Sigmoid colon (tissue), 7 donors: Measurements from ENCODE around the gene CCDC158. TPM values are rescaled to one million over a fixed set of nuclear protein-coding genes. Genes with fewer than 3 reads are reported as not detected.

Experiments
- DNase-seq: peaks from one replicate; pipeline ENCODE4 v3.0.0-alpha.2; 2019
- H3K27ac ChIP-seq, 4 donors: fragments of 200-600 bp; sonication (generic); one replicate each; pipeline ENCODE4 v1.5.1; 2016 to 2019; ENCODE audit warnings: mild to moderate bottlenecking in 1 of 4
- H3K27me3 ChIP-seq, 3 donors: fragments of 200-600 bp; sonication (generic); one replicate each; pipeline ENCODE4 v1.5.1; 2019; ENCODE audit warnings: mild to moderate bottlenecking in 1 of 3
- H3K36me3 ChIP-seq, 4 donors: fragments of 200-600 bp; sonication (generic); one replicate each; pipeline ENCODE4 v1.5.1; 2016 to 2019
- H3K4me1 ChIP-seq, 4 donors: fragments of 200-600 bp; sonication (generic); one replicate each; pipeline ENCODE4 v1.5.1; 2017 to 2019
- H3K4me3 ChIP-seq, 4 donors: fragments of 200-600 bp; sonication (generic); one replicate each; pipeline ENCODE4 v1.5.1; 2017 to 2019; ENCODE audit warnings: mild to moderate bottlenecking in 2 of 4, moderate library complexity in 1 of 4
- H3K9me3 ChIP-seq, 4 donors: fragments of 200-600 bp in 3 of 4; sonication (generic) in 3 of 4; one replicate each; pipeline versions ENCODE4 v1.5.1 to v1.6.1; 2013 to 2019
- CTCF ChIP-seq, 4 experiments: fragments of 450-650 bp in 3 of 4; fragments of 200-600 bp in 1 of 4; IDR thresholded peaks; one replicate each; pipeline ENCODE4 v1.5.1; 2016 to 2019; ENCODE audit warnings: antibody characterized with exemption in 4 of 4, mild to moderate bottlenecking in 3 of 4, moderate library complexity in 2 of 4
- EP300 ChIP-seq, 4 donors: sonication (generic); formaldehyde crosslinking; IDR thresholded peaks; one replicate each; pipeline ENCODE4 v1.6.1; 2017; ENCODE audit warnings: antibody characterized with exemption in 4 of 4
- POLR2A ChIP-seq, 2 donors: fragments of 450-650 bp; IDR thresholded peaks; one replicate each; pipeline ENCODE4 v1.6.1; 2016; ENCODE audit warnings: antibody characterized with exemption in 2 of 2, mild to moderate bottlenecking in 2 of 2, moderate library complexity in 2 of 2
- POLR2AphosphoS5 ChIP-seq, 4 donors: sonication (generic); formaldehyde crosslinking; IDR thresholded peaks; one replicate each; pipeline ENCODE4 v1.6.1; 2017; ENCODE audit warnings: antibody characterized with exemption in 4 of 4
- WGBS, 2 donors: extraction: QIAGEN DNeasy Blood & Tissue Kit; methylation state at CpG; one replicate each; pipeline ENCODE4 v1.1.7; 2013; 5-methylcytosine and 5-hydroxymethylcytosine counted together
- intact Hi-C: fragments of 100-400 bp; cut with DNase I; formaldehyde crosslinking; loops from one replicate; pipeline ENCODE4 v1.15.1; 2023
- polyA plus RNA-seq, 3 donors: library from polyadenylated mRNA; stranded (reverse); fragments of 200-250 nt; gene quantifications; one replicate each; pipeline ENCODE4 v1.2.3, GENCODE V29; 2013
- total RNA-seq, 4 donors: library from RNA; depleted of rRNA; stranded (reverse); fragments of >200 nt; gene quantifications; one replicate each; pipeline ENCODE4 v1.1.0, GENCODE V29; 2016
- donor health status: healthy with polysubstance abuse.
- donor health status: Bipolar disorder and iron deficiency.
- donor health status: healthy.

CCDC158 gene
- total and polyA plus RNA-seq, 7 donors = 0.12 to 1.7 (median 0.62) TPM; not detected in 3

GRCh38 chr4:76312457-76312856, 108.5 kb downstream of the CCDC158 start:
- intact Hi-C loops = no loop called here
- 32 to 62% methylated on average over 1 of the region's 1 CpG for WGBS, 2 donors

GRCh38 chr4:76311896-76312331, 109.0 kb downstream of the CCDC158 start:
- Histone ChIP-seq H3K4me3 (no peak overlapping the region), H3K4me1 (peaks cover 0 to 31% (median 21%) of the 10 kb centered on the region in 4 donors), H3K27me3 (no peaks in the 10 kb centered on the region), H3K27ac (no peak overlapping the region), H3K36me3 (peaks cover 0 to 19% (median 3%) of the 10 kb centered on the region in 4 donors), H3K9me3 (peaks cover 0 to 3% (median 0%) of the 10 kb centered on the region in 4 donors)
- intact Hi-C loops = no loop called here
- TF ChIP-seq POLR2A (IDR thresholded peaks at IDR 0.05) = no peak
- no peak for TF ChIP-seq POLR2AphosphoS5 (IDR thresholded peaks at IDR 0.05)
- TF ChIP-seq CTCF (IDR thresholded peaks at IDR 0.05) = no peak
- TF ChIP-seq EP300 (IDR thresholded peaks at IDR 0.05) = no peak
- 27 to 43% methylated on average over 1 of the region's 1 CpG for WGBS, 2 donors
- no peak for DNase-seq

More at GRCh38 chr4:76312457-76312856, 108.5 kb downstream of the CCDC158 start:
- Histone ChIP-seq H3K27me3 (no peaks in the 10 kb centered on the region), H3K36me3 (peaks cover 0 to 19% (median 3%) of the 10 kb centered on the region in 4 donors), H3K4me1 (peaks cover 0 to 28% (median 18%) of the 10 kb centered on the region in 4 donors), H3K27ac (no peak overlapping the region), H3K9me3 (peaks cover 0 to 3% (median 0%) of the 10 kb centered on the region in 4 donors), H3K4me3 (no peak overlapping the region)
- DNase-seq = no peak
- TF ChIP-seq POLR2AphosphoS5 (IDR thresholded peaks at IDR 0.05) = no peak
- TF ChIP-seq CTCF (IDR thresholded peaks at IDR 0.05) = no peak
- TF ChIP-seq EP300 (IDR thresholded peaks at IDR 0.05) = no peak
- no peak for TF ChIP-seq POLR2A (IDR thresholded peaks at IDR 0.05)

- Histone ChIP-seq H3K36me3 (peaks cover 0 to 19% (median 3%) of the 10 kb centered on the region in 4 donors), H3K27ac (no peak overlapping the region), H3K9me3 (no peaks in the 10 kb centered on the region), H3K27me3 (no peaks in the 10 kb centered on the region), H3K4me1 (peaks cover 0 to 34% (median 22%) of the 10 kb centered on the region in 4 donors), H3K4me3 (no peak overlapping the region)
- intact Hi-C loops = no loop called here
- TF ChIP-seq POLR2AphosphoS5 (IDR thresholded peaks at IDR 0.05) (no peak), CTCF (IDR thresholded peaks at IDR 0.05) (no peak), POLR2A (IDR thresholded peaks at IDR 0.05) (no peak), EP300 (IDR thresholded peaks at IDR 0.05) (no peak)
- WGBS, 2 donors = 82 to 86% methylated on average over 4 of the region's 4 CpGs
- DNase-seq = no peak
These were observed 110.3 kb downstream of the CCDC158 start for GRCh38 chr4:76310683-76311082.

GRCh38 chr4:76309939-76310550, 110.9 kb downstream of the CCDC158 start:
- Histone ChIP-seq H3K36me3 (peaks cover 0 to 19% (median 3%) of the 10 kb centered on the region in 4 donors), H3K4me3 (no peak overlapping the region), H3K9me3 (no peaks in the 10 kb centered on the region), H3K27ac (no peak overlapping the region), H3K4me1 (peaks cover 0 to 41% (median 29%) of the 10 kb centered on the region in 4 donors), H3K27me3 (no peaks in the 10 kb centered on the region)
- intact Hi-C loops = loop anchor here (5.0 to 10.0 kb wide), 3 partner anchors 108 to 165 kb away; partner anchors contain the start of genes CCDC158 and NUP54
- no peak for DNase-seq
- WGBS, 2 donors = 44 to 73% methylated on average over 3 of the region's 3 CpGs
- no peak for TF ChIP-seq EP300 (IDR thresholded peaks at IDR 0.05)

GRCh38 chr4:76308548-76308947, 112.4 kb downstream of the CCDC158 start:
- H3K9me3 ChIP-seq = no peaks in the 10 kb centered on the region
- H3K27ac ChIP-seq = peak overlapping the region in 3 of 4 donors; percentile 35 to 91 (median 55)
- no peaks in the 10 kb centered on the region for H3K27me3 ChIP-seq
- H3K4me1 ChIP-seq = peaks cover 0 to 49% (median 32%) of the 10 kb centered on the region in 4 donors
- no peak for TF ChIP-seq CTCF (IDR thresholded peaks at IDR 0.05)
- TF ChIP-seq POLR2AphosphoS5 (IDR thresholded peaks at IDR 0.05) = no peak
- no peak for TF ChIP-seq EP300 (IDR thresholded peaks at IDR 0.05)
- no peak for TF ChIP-seq POLR2A (IDR thresholded peaks at IDR 0.05)
- no peak for DNase-seq
- WGBS, 2 donors = 61 to 75% methylated on average over 6 of the region's 6 CpGs
- H3K4me3 ChIP-seq = peak overlapping the region in 1 of 4 donors; percentile 4
- intact Hi-C loops = loop anchor here (5.0 to 10.0 kb wide), 3 partner anchors 106 to 164 kb away; partner anchors contain the start of genes CCDC158 and NUP54
- peaks cover 0 to 19% (median 3%) of the 10 kb centered on the region in 4 donors for H3K36me3 ChIP-seq
